Neural progenitor cell (in vitro differentiated cells): ENCODE measurements around the gene MFSD11. TPM values are rescaled to one million over a fixed set of nuclear protein-coding genes. Genes with fewer than 3 reads are reported as not detected.
A peak's percentile ranks its signal among the peaks of the same experiment; 100 is the strongest.
"Not testable (repeated sequence)": the region's sequence is repeated elsewhere in the genome, so short reads cannot be mapped to it uniquely, and the experiment has no call there.

ENCODE experiments used
- DNase-seq: peaks from one replicate; pipeline ENCODE4 v3.0.0-alpha.2; 2016; ENCODE audit warnings: low spot score
- H2AFZ ChIP-seq: fragments of 200-600 bp; sonication (generic); replicated peaks from 2 replicates; pipeline ENCODE4 v1.6.1; 2016; ENCODE audit warnings: antibody characterized with exemption
- H3F3A ChIP-seq: fragments of 200-600 bp; sonication (generic); 2 replicates; pipeline ENCODE4 v1.6.1; 2016; ENCODE audit warnings: antibody characterized with exemption, low read depth
- H3K27ac ChIP-seq: fragments of 200-600 bp; sonication (generic); 2 replicates; pipeline ENCODE4 v1.5.1; 2016; ENCODE audit warnings: mild to moderate bottlenecking
- H3K27me3 ChIP-seq: fragments of 200-600 bp; sonication (generic); 2 replicates; pipeline ENCODE4 v1.6.1; 2016; ENCODE audit warnings: mild to moderate bottlenecking, moderate library complexity
- H3K36me3 ChIP-seq: fragments of 200-600 bp; sonication (generic); 2 replicates; pipeline ENCODE4 v1.5.1; 2016
- H3K4me1 ChIP-seq: fragments of 200-600 bp; sonication (generic); 2 replicates; pipeline ENCODE4 v1.6.1; 2016; ENCODE audit warnings: mixed run types
- H3K4me2 ChIP-seq: fragments of 200-600 bp; sonication (generic); 2 replicates; pipeline ENCODE4 v1.6.1; 2016
- H3K4me3 ChIP-seq: fragments of 200-600 bp; sonication (generic); 2 replicates; pipeline ENCODE4 v1.5.1; 2016
- H3K79me2 ChIP-seq: fragments of 200-600 bp; sonication (generic); 2 replicates; pipeline ENCODE4 v1.6.1; 2016; ENCODE audit warnings: low read depth
- H3K9ac ChIP-seq: fragments of 200-600 bp; sonication (generic); 2 replicates; pipeline ENCODE4 v1.6.1; 2016
- H3K9me3 ChIP-seq: fragments of 200-600 bp; sonication (generic); 2 replicates; pipeline ENCODE4 v1.5.1; 2016; ENCODE audit warnings: low read depth
- H4K20me1 ChIP-seq: fragments of 200-600 bp; sonication (generic); 2 replicates; pipeline ENCODE4 v1.6.1; 2016; ENCODE audit warnings: low read depth
- H3K27ac Mint-ChIP-seq: 3 replicates; pipeline ENCODE4 v1.8.0; 2021; ENCODE audit warnings: mixed read lengths
- H3K27me3 Mint-ChIP-seq: 2 replicates; pipeline ENCODE4 v1.8.0; 2022; ENCODE audit warnings: low read depth, mild to moderate bottlenecking, inconsistent platforms, moderate library complexity, mixed read lengths; ENCODE audit not compliant: insufficient read depth
- H3K36me3 Mint-ChIP-seq: 3 replicates; pipeline ENCODE4 v1.8.0; 2021; ENCODE audit warnings: mixed read lengths
- H3K4me1 Mint-ChIP-seq: 3 replicates; pipeline ENCODE4 v1.8.0; 2021; ENCODE audit warnings: mixed read lengths
- H3K4me3 Mint-ChIP-seq: 3 replicates; pipeline ENCODE4 v1.8.0; 2021; ENCODE audit warnings: mild to moderate bottlenecking, moderate library complexity, mixed read lengths
- H3K9me3 Mint-ChIP-seq: 3 replicates; pipeline ENCODE4 v1.8.0; 2020; ENCODE audit warnings: mixed read lengths
- CTCF ChIP-seq: fragments of 200-600 bp; sonication (generic); IDR thresholded peaks from 2 replicates; pipeline ENCODE4 v1.5.1; 2017; ENCODE audit warnings: antibody characterized with exemption, mild to moderate bottlenecking
- EZH2 ChIP-seq: fragments of 200-600 bp; sonication (generic); IDR thresholded peaks from 2 replicates; pipeline ENCODE4 v1.6.1; 2017; ENCODE audit warnings: antibody characterized with exemption, mild to moderate bottlenecking, moderate library complexity
- EZH2phosphoT487 ChIP-seq: fragments of 200-600 bp; sonication (generic); IDR thresholded peaks from 2 replicates; pipeline ENCODE4 v1.6.1; 2017; ENCODE audit warnings: antibody characterized with exemption
- total RNA-seq: library from RNA; depleted of rRNA; stranded (reverse); fragments of >200 nt; gene quantifications from 2 replicates; pipeline ENCODE4 v1.2.3, GENCODE V29; 2015; ENCODE audit warnings: low replicate concordance

MFSD11 gene
- total RNA-seq, 1 donor from 2014 or later, result 25.7 TPM

GRCh38 chr17:76706817-76707216, 31.1 kb upstream of the MFSD11 start:
- peaks cover 3% of the 10 kb centered on the region for H3K27me3 Mint-ChIP-seq
- no peak overlapping the region for H3K27ac Mint-ChIP-seq
- peaks cover 10% of the 10 kb centered on the region for H3K79me2 ChIP-seq

GRCh38 chr17:76707985-76708807, 29.7 kb upstream of the MFSD11 start:
- Histone ChIP-seq H3K9ac (no peak overlapping the region), H2AFZ (no peak overlapping the region), H3F3A (peaks cover 32% of the 10 kb centered on the region), H3K4me2 (peak overlapping the region; percentile 96), H3K4me1 (peaks cover 31% of the 10 kb centered on the region), H3K27me3 (peaks cover 11% of the 10 kb centered on the region), H4K20me1 (peaks cover 18% of the 10 kb centered on the region), H3K79me2 (peaks cover 4% of the 10 kb centered on the region), H3K36me3 (no peaks in the 10 kb centered on the region), H3K9me3 (no peaks in the 10 kb centered on the region), H3K4me3 (peak overlapping the region; percentile 8), H3K27ac (peak overlapping the region; percentile 7)
- TF ChIP-seq CTCF, result peak; percentile 88
- TF ChIP-seq EZH2, result no peak
- TF ChIP-seq EZH2phosphoT487, result no peak
- peaks cover 3% of the 10 kb centered on the region for H3K27me3 Mint-ChIP-seq
- H3K9me3 Mint-ChIP-seq, result no peaks in the 10 kb centered on the region
- DNase-seq, result peak; percentile 94
- peak overlapping the region; percentile 77 for H3K4me3 Mint-ChIP-seq
- H3K27ac Mint-ChIP-seq, result peak overlapping the region; percentile 53
- peaks cover 50% of the 10 kb centered on the region for H3K4me1 Mint-ChIP-seq
- H3K36me3 Mint-ChIP-seq, result no peaks in the 10 kb centered on the region

More at GRCh38 chr17:76706817-76707216, 31.1 kb upstream of the MFSD11 start:
- no peak overlapping the region for H3K27ac ChIP-seq
- no peak overlapping the region for H2AFZ ChIP-seq
- no peak overlapping the region for H3K9ac ChIP-seq
- H3K4me3 Mint-ChIP-seq, result no peak overlapping the region
- H3K36me3 Mint-ChIP-seq, result no peaks in the 10 kb centered on the region
- TF ChIP-seq EZH2phosphoT487, result no peak
- TF ChIP-seq EZH2, result no peak
- no peaks in the 10 kb centered on the region for H3K9me3 ChIP-seq
- H4K20me1 ChIP-seq, result peaks cover 26% of the 10 kb centered on the region
- peaks cover 11% of the 10 kb centered on the region for H3K27me3 ChIP-seq
- peaks cover 35% of the 10 kb centered on the region for H3F3A ChIP-seq
- no peak for DNase-seq
- H3K4me2 ChIP-seq, result no peak overlapping the region
- no peak overlapping the region for H3K4me3 ChIP-seq
- no peaks in the 10 kb centered on the region for H3K9me3 Mint-ChIP-seq
- peaks cover 34% of the 10 kb centered on the region for H3K4me1 ChIP-seq
- no peaks in the 10 kb centered on the region for H3K36me3 ChIP-seq
- H3K4me1 Mint-ChIP-seq, result peaks cover 54% of the 10 kb centered on the region

GRCh38 chr17:76709077-76709950, 28.6 kb upstream of the MFSD11 start:
- H3K36me3 Mint-ChIP-seq, result peaks cover 3% of the 10 kb centered on the region
- peaks cover 44% of the 10 kb centered on the region for H3K4me1 Mint-ChIP-seq
- H3K9ac ChIP-seq, result no peak overlapping the region
- peaks cover 3% of the 10 kb centered on the region for H3K27me3 Mint-ChIP-seq
- TF ChIP-seq EZH2phosphoT487 (no peak), EZH2 (no peak), CTCF (no peak)
- peak overlapping the region; percentile 69 for H3K4me3 ChIP-seq
- H3K79me2 ChIP-seq, result peaks cover 4% of the 10 kb centered on the region
- H3K27me3 ChIP-seq, result peaks cover 11% of the 10 kb centered on the region
- H3K9me3 ChIP-seq, result no peaks in the 10 kb centered on the region
- no peaks in the 10 kb centered on the region for H3K9me3 Mint-ChIP-seq
- peak; percentile 71 for DNase-seq
- peak overlapping the region; percentile 18 for H3K27ac Mint-ChIP-seq
- H3K36me3 ChIP-seq, result no peaks in the 10 kb centered on the region
- peak overlapping the region; percentile 88 for H3K4me3 Mint-ChIP-seq
- no peak overlapping the region for H2AFZ ChIP-seq
- H3K27ac ChIP-seq, result no peak overlapping the region
- H4K20me1 ChIP-seq, result peaks cover 18% of the 10 kb centered on the region
- H3F3A ChIP-seq, result peaks cover 35% of the 10 kb centered on the region
- H3K4me2 ChIP-seq, result peak overlapping the region; percentile 96
- H3K4me1 ChIP-seq, result peaks cover 31% of the 10 kb centered on the region

- not testable (repeated sequence) for H3K9me3 Mint-ChIP-seq, H3K79me2 ChIP-seq, H3K36me3 ChIP-seq, H3K9ac ChIP-seq, H3K27me3 Mint-ChIP-seq, H3K9me3 ChIP-seq, H3K27ac Mint-ChIP-seq, H2AFZ ChIP-seq, H3K36me3 Mint-ChIP-seq, H3K27ac ChIP-seq
- Histone ChIP-seq H3F3A (peaks cover 35% of the 10 kb centered on the region), H3K27me3 (peaks cover 11% of the 10 kb centered on the region), H3K4me1 (peaks cover 31% of the 10 kb centered on the region), H3K4me3 (peak overlapping the region; percentile 69), H3K4me2 (peak overlapping the region; percentile 96), H4K20me1 (peaks cover 18% of the 10 kb centered on the region)
- Mint-ChIP-seq H3K4me3 (peak overlapping the region; percentile 88), H3K4me1 (peaks cover 40% of the 10 kb centered on the region)
- DNase-seq, result peak; percentile 51
Observed at GRCh38 chr17:76709951-76710862, 27.7 kb upstream of the MFSD11 start.
